SK-N-SH (cell line): ENCODE results near the gene SEBOX. TPM values are rescaled to one million over a fixed set of nuclear protein-coding genes. Genes with fewer than 3 reads are reported as not detected.

Experiments
- CTCF ChIA-PET: fragments of 300-600, 350-600 bp; formaldehyde crosslinking; extraction: SDS; loops from one replicate; lab custom pipeline; 2021; lab: Yijun Ruan, JAX
- POLR2A ChIA-PET: fragments of 350-600 bp; sonication (Branson Sonifier 250); formaldehyde crosslinking; extraction: SDS; loops from one replicate; lab custom pipeline; 2020; ENCODE audit warnings: antibody characterized with exemption, inconsistent platforms; lab: Yijun Ruan, JAX
- DNase-seq: peaks from one replicate; pipeline ENCODE4 v3.0.0; 2012
- H2AFZ ChIP-seq: fragments of 200-600 bp; sonication (generic); 2 replicates; pipeline ENCODE4 v1.8.1; 2016; ENCODE audit warnings: antibody characterized with exemption, mild to moderate bottlenecking, low read depth
- H3F3A ChIP-seq: fragments of 200-600 bp; sonication (generic); replicated peaks from 2 replicates; pipeline ENCODE3; 2016; ENCODE audit warnings: antibody characterized with exemption, mild to moderate bottlenecking; ENCODE audit not compliant: insufficient read depth
- H3K27ac ChIP-seq, 2 experiments: fragments of 200-500 bp in 1 of 2; fragments of 200-600 bp in 1 of 2; sonication (Bioruptor generic) in 1 of 2; sonication (generic), shearing (Covaris generic) in 1 of 2; 2 replicates each; pipeline versions ENCODE4 v1.5.1 to v1.6.1; 2014 to 2016; ENCODE audit warnings: low read depth in 2 of 2, inconsistent platforms in 1 of 2, low read length in 1 of 2, mild to moderate bottlenecking in 1 of 2, mixed read lengths in 1 of 2
- H3K27me3 ChIP-seq: fragments of 200-600 bp; sonication (generic), shearing (Covaris generic); 2 replicates; pipeline ENCODE4 v1.6.1; 2016; ENCODE audit warnings: mixed run types; ENCODE audit not compliant: insufficient read depth
- H3K36me3 ChIP-seq, 2 experiments: fragments of 200-500 bp in 1 of 2; fragments of 200-600 bp in 1 of 2; sonication (Bioruptor generic) in 1 of 2; sonication (generic) in 1 of 2; replicated peaks in 1 of 2; 2 replicates each; pipeline versions ENCODE3 to v1.5.1; 2014 to 2016; ENCODE audit warnings: low read length in 1 of 2, mild to moderate bottlenecking in 1 of 2; ENCODE audit not compliant: insufficient read depth in 2 of 2, control insufficient read depth in 1 of 2
- H3K4me1 ChIP-seq, 2 experiments: fragments of 200-500 bp in 1 of 2; fragments of 200-600 bp in 1 of 2; sonication (Bioruptor generic) in 1 of 2; sonication (generic), shearing (Covaris generic) in 1 of 2; 2 replicates each; pipeline versions ENCODE4 v1.5.1 to v1.6.1; 2014 to 2016; ENCODE audit warnings: low read depth in 1 of 2, low read length in 1 of 2, mixed run types in 1 of 2; ENCODE audit not compliant: insufficient read depth in 2 of 2, control insufficient read depth in 1 of 2
- H3K4me2 ChIP-seq: fragments of 200-600 bp; sonication (generic), shearing (Covaris generic); 2 replicates; pipeline ENCODE4 v1.6.1; 2017; ENCODE audit warnings: mixed run types
- H3K4me3 ChIP-seq, 2 experiments: fragments of 200-500 bp in 1 of 2; fragments of 200-600 bp in 1 of 2; sonication (Bioruptor generic) in 1 of 2; sonication (generic), shearing (Covaris generic) in 1 of 2; 2 replicates each; pipeline versions ENCODE4 v1.5.1 to v1.8.1; 2014 to 2016; ENCODE audit warnings: low read depth in 2 of 2, inconsistent platforms in 1 of 2, low read length in 1 of 2, mild to moderate bottlenecking in 1 of 2, mixed read lengths in 1 of 2, moderate library complexity in 1 of 2
- H3K79me2 ChIP-seq: fragments of 200-600 bp; sonication (generic); 2 replicates; pipeline ENCODE4 v1.8.1; 2017; ENCODE audit warnings: mild to moderate bottlenecking; ENCODE audit not compliant: insufficient read depth
- H3K9ac ChIP-seq: fragments of 200-600 bp; sonication (generic); 2 replicates; pipeline ENCODE4 v1.6.1; 2017; ENCODE audit warnings: mixed run types
- H3K9me2 ChIP-seq: fragments of 200-600 bp; sonication (generic); 2 replicates; pipeline ENCODE4 v1.6.1; 2017; ENCODE audit warnings: mixed run types
- H3K9me3 ChIP-seq: fragments of 200-600 bp; sonication (generic); 2 replicates; pipeline ENCODE4 v1.6.1; 2017; ENCODE audit warnings: mixed run types, mild to moderate bottlenecking, moderate library complexity
- H4K20me1 ChIP-seq: fragments of 200-600 bp; sonication (generic); 2 replicates; pipeline ENCODE4 v1.6.1; 2017; ENCODE audit warnings: mild to moderate bottlenecking, mixed run types; ENCODE audit not compliant: insufficient read depth
- CHD2 ChIP-seq: fragments of 150-350 bp; IDR thresholded peaks from 2 replicates; pipeline ENCODE4 v1.6.1; 2018; ENCODE audit warnings: low read length; ENCODE audit not compliant: partially characterized antibody
- CTCF ChIP-seq: fragments of 200-600 bp; sonication (generic); IDR thresholded peaks from 2 replicates; pipeline ENCODE4 v1.6.1; 2017; ENCODE audit warnings: antibody characterized with exemption, mild to moderate bottlenecking, moderate library complexity
- ELF1 ChIP-seq: IDR thresholded peaks from 2 replicates; pipeline ENCODE4 v1.4.0; 2012
- EZH2phosphoT487 ChIP-seq: fragments of 200-600 bp; sonication (generic); IDR thresholded peaks from 2 replicates; pipeline ENCODE4 v1.6.1; 2017; ENCODE audit warnings: low read depth, mixed run types, mild to moderate bottlenecking, antibody characterized with exemption, moderate library complexity, borderline replicate concordance
- FOXJ3 ChIP-seq: sonication (generic); formaldehyde crosslinking; IDR thresholded peaks from 2 replicates; pipeline ENCODE4 v1.5.1; 2020; ENCODE audit warnings: mild to moderate bottlenecking, missing genetic modification reagents
- GABPA ChIP-seq: IDR thresholded peaks from 2 replicates; pipeline ENCODE4 v1.4.0; 2012; ENCODE audit warnings: low read depth, mild to moderate bottlenecking
- GATA2 ChIP-seq: sonication (generic); formaldehyde crosslinking; IDR thresholded peaks from 2 replicates; pipeline ENCODE4 v1.5.0; 2020; ENCODE audit warnings: mild to moderate bottlenecking, missing genetic modification reagents
- IRF3 ChIP-seq: fragments of 150-350 bp; IDR thresholded peaks from 2 replicates; pipeline ENCODE4 v1.6.1; 2016; ENCODE audit warnings: mild to moderate bottlenecking, low read depth, low read length
- MAX ChIP-seq: IDR thresholded peaks from 2 replicates; pipeline ENCODE4 v1.4.0; 2012; ENCODE audit warnings: low read depth
- NFIC ChIP-seq: IDR thresholded peaks from 2 replicates; pipeline ENCODE4 v1.4.0; 2012; ENCODE audit warnings: borderline replicate concordance
- POLR2AphosphoS5 ChIP-seq: IDR thresholded peaks from 2 replicates; pipeline ENCODE4 v1.6.1; 2012; ENCODE audit warnings: low read depth, low read length
- RAD21 ChIP-seq: IDR thresholded peaks from 2 replicates; pipeline ENCODE4 v1.6.1; 2012; ENCODE audit warnings: mild to moderate bottlenecking, low read length
- SIN3A ChIP-seq: IDR thresholded peaks from 2 replicates; pipeline ENCODE4 v1.6.1; 2012; ENCODE audit warnings: low read depth, mild to moderate bottlenecking, low read length, moderate library complexity, borderline replicate concordance
- TAF1 ChIP-seq: IDR thresholded peaks from 2 replicates; pipeline ENCODE4 v1.6.1; 2012; ENCODE audit warnings: low read depth, mild to moderate bottlenecking, low read length, moderate library complexity, borderline replicate concordance
- USF1 ChIP-seq: IDR thresholded peaks from 2 replicates; pipeline ENCODE4 v1.4.0; 2012; ENCODE audit warnings: low read depth, borderline replicate concordance
- USF2 ChIP-seq: fragments of 150-350 bp; IDR thresholded peaks from 2 replicates; pipeline ENCODE4 v1.6.1; 2017; ENCODE audit warnings: antibody characterized with exemption, low read length, low read depth, borderline replicate concordance
- ZBTB33 ChIP-seq: IDR thresholded peaks from 2 replicates; pipeline ENCODE4 v1.4.0; 2012; ENCODE audit warnings: low read depth, borderline replicate concordance
- WGBS: methylation state at CpG from one replicate; pipeline ENCODE4 v1.1.6; 2017; ENCODE audit warnings: low lambda C conversion rate; 5-methylcytosine and 5-hydroxymethylcytosine counted together
- polyA plus RNA-seq, 3 experiments: library from polyadenylated mRNA; depleted of rRNA; stranded (reverse); fragments of >200 nt; gene quantifications; 2 replicates each; pipeline ENCODE4 v1.2.3, GENCODE V29; 2012

The SEBOX gene
- polyA plus RNA-seq, 1 of the 3 experiments (the other 2 are of a cell fraction): not detected

- no peak for TF ChIP-seq ZBTB33
These were observed 21.5 kb downstream of the SEBOX start (continued) for GRCh38 chr17:28343491-28343932.

GRCh38 chr17:28342313-28342712 is 22.7 kb downstream of the SEBOX start:
- Histone ChIP-seq H3K9me2 (no peaks in the 10 kb centered on the region), H3K27ac (no peak overlapping the region), H3K9ac (no peak overlapping the region), H3K4me2 (no peak overlapping the region), H3K4me1 (peaks cover 8 to 19% of the 10 kb centered on the region in 2 experiments), H3K27me3 (no peaks in the 10 kb centered on the region), H3K4me3 (no peak overlapping the region), H3K36me3 (peaks cover 65 to 72% of the 10 kb centered on the region in 2 experiments), H2AFZ (no peak overlapping the region), H3K79me2 (peaks cover 47% of the 10 kb centered on the region), H3F3A (peaks cover 42% of the 10 kb centered on the region), H3K9me3 (no peaks in the 10 kb centered on the region), H4K20me1 (peaks cover 25% of the 10 kb centered on the region; the same call in 1 of the 2 replicates)
- ChIA-PET POLR2A (no interaction called here), CTCF (interaction anchor here (1.5 kb wide), 1 partner anchor 14 kb away, joined by 3 read pairs; no protein-coding TSS in a partner anchor)
- no peak for DNase-seq
- WGBS: over 99% methylated on average over 14 of the region's 14 CpGs
- TF ChIP-seq USF1 (no peak), CTCF (no peak), GABPA (no peak), CHD2 (no peak), MAX (no peak), TAF1 (no peak), GATA2 (CRISPR knock-in tag) (no peak), ZBTB33 (no peak), USF2 (no peak), IRF3 (no peak), SIN3A (no peak), RAD21 (no peak), ELF1 (no peak), EZH2phosphoT487 (no peak), POLR2AphosphoS5 (no peak), FOXJ3 (no peak), NFIC (no peak)
